Forelimb muscle (tissue), 1 donor: ENCODE data around the gene TNNI3. TPM values are rescaled to one million over a fixed set of nuclear protein-coding genes. Genes with fewer than 3 reads are reported as not detected.

Source experiments
- DNase-seq: peaks from one replicate; pipeline ENCODE4 v3.0.0-alpha.2; 2013; ENCODE audit warnings: low read depth
- polyA plus RNA-seq: library from polyadenylated mRNA; unstranded; fragments of 120-200 nt; gene quantifications from one replicate; pipeline ENCODE4 v1.2.1, GENCODE V29; 2013; ENCODE audit not compliant: insufficient read length

The TNNI3 gene
- polyA plus RNA-seq, 1 donor = 3.2 TPM

GRCh38 chr19:55147545-55148251 is 9.8 kb downstream of the TNNI3 start:
- no peak for DNase-seq

GRCh38 chr19:55146705-55147273 is 10.7 kb downstream of the TNNI3 start:
- no peak for DNase-seq

- DNase-seq = no peak
Observed at GRCh38 chr19:55146078-55146704, 11.3 kb downstream of the TNNI3 start.

- DNase-seq = no peak
Observed at GRCh38 chr19:55145232-55145631, 12.3 kb downstream of the TNNI3 start.

- DNase-seq = no peak
Observed at GRCh38 chr19:55141696-55142095, 15.8 kb downstream of the TNNI3 start.

- no peak for DNase-seq
Observed at GRCh38 chr19:55137915-55138314, 19.6 kb downstream of the TNNI3 start.

GRCh38 chr19:55136399-55137102 is 21.0 kb downstream of the TNNI3 start:
- DNase-seq = no peak

- DNase-seq = no peak
Observed at GRCh38 chr19:55134736-55135135, 22.8 kb downstream of the TNNI3 start.

- DNase-seq = no peak
Observed at GRCh38 chr19:55133639-55134444, 23.7 kb downstream of the TNNI3 start.

- DNase-seq = no peak
Observed at GRCh38 chr19:55132453-55133129, 24.9 kb downstream of the TNNI3 start.

- no peak for DNase-seq
Observed at GRCh38 chr19:55131421-55131820, 26.1 kb downstream of the TNNI3 start.

- DNase-seq = no peak
Observed at GRCh38 chr19:55119053-55119452, 38.5 kb downstream of the TNNI3 start.

GRCh38 chr19:55118401-55118991 is 39.0 kb downstream of the TNNI3 start:
- DNase-seq = no peak

- peak; percentile 97 for DNase-seq
Observed at GRCh38 chr19:55117663-55118391, 39.7 kb downstream of the TNNI3 start.

- no peak for DNase-seq
Observed at GRCh38 chr19:55116859-55117662, 40.5 kb downstream of the TNNI3 start, which contains the start of gene PPP1R12C. TSS of gene PPP1R12C (minus strand) at chr19:55117637. CDS start at chr19:55117543, 94 bp downstream.

- no peak for DNase-seq
Observed at GRCh38 chr19:55116232-55116858, 41.2 kb downstream of the TNNI3 start.

GRCh38 chr19:55115446-55116065 is 42.0 kb downstream of the TNNI3 start:
- no peak for DNase-seq

GRCh38 chr19:55114566-55115145 is 42.9 kb downstream of the TNNI3 start:
- DNase-seq = no peak
